HepG2 (cell line): ENCODE results near the gene WNT3. TPM values are rescaled to one million over a fixed set of nuclear protein-coding genes. Genes with fewer than 3 reads are reported as not detected.
A peak's percentile ranks its signal among the peaks of the same experiment; 100 is the strongest.

Experiments used
- ATF7 ChIP-seq, 2 experiments: fragments of 450-650 bp in 1 of 2; sonication (generic) in 1 of 2; formaldehyde crosslinking in 1 of 2; IDR thresholded peaks; 2 replicates each; pipeline versions ENCODE4 v1.4.0 to v1.6.1; 2016 to 2020; ENCODE audit warnings: antibody characterized with exemption in 1 of 2, mild to moderate bottlenecking in 1 of 2, missing genetic modification reagents in 1 of 2
- CSRNP1 ChIP-seq: sonication (generic); formaldehyde crosslinking; IDR thresholded peaks from 2 replicates; pipeline ENCODE4 v1.8.1; 2023; ENCODE audit warnings: mild to moderate bottlenecking, missing genetic modification reagents
- FOXC1 ChIP-seq: sonication (generic); formaldehyde crosslinking; IDR thresholded peaks from 2 replicates; pipeline ENCODE4 v1.8.0; 2022; ENCODE audit warnings: mild to moderate bottlenecking, missing genetic modification reagents, borderline replicate concordance
- HNF4A ChIP-seq: sonication (generic); formaldehyde crosslinking; IDR thresholded peaks from 2 replicates; pipeline ENCODE4 v1.4.0; 2020; ENCODE audit warnings: missing genetic modification reagents
- KDM4B ChIP-seq: sonication (generic); formaldehyde crosslinking; IDR thresholded peaks from 2 replicates; pipeline ENCODE4 v1.4.0; 2020; ENCODE audit warnings: missing genetic modification reagents
- KLF15 ChIP-seq: sonication (generic); formaldehyde crosslinking; IDR thresholded peaks from 2 replicates; pipeline ENCODE4 v1.8.1; 2023; ENCODE audit warnings: borderline replicate concordance, mild to moderate bottlenecking, inconsistent platforms, missing genetic modification reagents, mixed read lengths
- MIER2 ChIP-seq: IDR thresholded peaks from 2 replicates; pipeline ENCODE4 v1.6.1; 2016; ENCODE audit warnings: missing biosample characterization, missing genetic modification reagents
- PAF1 ChIP-seq: IDR thresholded peaks from 2 replicates; pipeline ENCODE4 v1.6.1; 2016; ENCODE audit warnings: missing genetic modification reagents, missing compliant biosample characterization
- RXRB ChIP-seq: IDR thresholded peaks from 2 replicates; pipeline ENCODE4 v1.6.1; 2016; ENCODE audit warnings: borderline replicate concordance, missing genetic modification reagents, missing compliant biosample characterization
- SKIL ChIP-seq: sonication (generic); formaldehyde crosslinking; IDR thresholded peaks from 2 replicates; pipeline ENCODE4 v1.8.0; 2022; ENCODE audit warnings: missing genetic modification reagents, mild to moderate bottlenecking, moderate library complexity, borderline replicate concordance
- TBP ChIP-seq: sonication (generic); formaldehyde crosslinking; IDR thresholded peaks from 2 replicates; pipeline ENCODE4 v1.5.0; 2020; ENCODE audit warnings: missing genetic modification reagents
- THAP11 ChIP-seq: IDR thresholded peaks from 2 replicates; pipeline ENCODE4 v1.6.1; 2016; ENCODE audit warnings: missing biosample characterization, missing genetic modification reagents
- ZBTB26 ChIP-seq: IDR thresholded peaks from 2 replicates; pipeline ENCODE4 v1.6.1; 2016; ENCODE audit warnings: missing compliant biosample characterization, missing genetic modification reagents, borderline replicate concordance
- ZBTB3 ChIP-seq: sonication (generic); formaldehyde crosslinking; IDR thresholded peaks from 2 replicates; pipeline ENCODE4 v1.4.0; 2020; ENCODE audit warnings: low read depth, mild to moderate bottlenecking, moderate library complexity, missing genetic modification reagents, borderline replicate concordance
- ZBTB43 ChIP-seq: sonication (generic); formaldehyde crosslinking; conservative IDR thresholded peaks from 2 replicates; pipeline ENCODE4 v1.4.0; 2020; ENCODE audit warnings: missing genetic modification reagents
- ZKSCAN1 ChIP-seq: fragments of 150-350 bp; IDR thresholded peaks from 2 replicates; pipeline ENCODE4 v1.6.1; 2014; ENCODE audit warnings: low read length
- ZKSCAN5 ChIP-seq: sonication (generic); formaldehyde crosslinking; IDR thresholded peaks from 2 replicates; pipeline ENCODE4 v1.5.1; 2020; ENCODE audit warnings: mild to moderate bottlenecking, missing genetic modification reagents
- ZKSCAN8 ChIP-seq: IDR thresholded peaks from 2 replicates; pipeline ENCODE4 v1.6.1; 2016; ENCODE audit warnings: borderline replicate concordance, missing genetic modification reagents, missing compliant biosample characterization
- ZNF34 ChIP-seq: sonication (generic); formaldehyde crosslinking; IDR thresholded peaks from 2 replicates; pipeline ENCODE4 v1.4.0; 2020; ENCODE audit warnings: mild to moderate bottlenecking, missing genetic modification reagents, borderline replicate concordance
- ZNF563 ChIP-seq: sonication (generic); formaldehyde crosslinking; IDR thresholded peaks from 2 replicates; pipeline ENCODE4 v1.8.0; 2022; ENCODE audit warnings: mild to moderate bottlenecking, moderate library complexity, missing genetic modification reagents
- ZNF619 ChIP-seq: sonication (generic); formaldehyde crosslinking; IDR thresholded peaks from 2 replicates; pipeline ENCODE4 v1.4.0; 2020; ENCODE audit warnings: mild to moderate bottlenecking, missing genetic modification reagents
- ZNF644 ChIP-seq: IDR thresholded peaks from 2 replicates; pipeline ENCODE4 v1.6.1; 2016; ENCODE audit warnings: low read depth
- ZNF777 ChIP-seq: sonication (generic); formaldehyde crosslinking; IDR thresholded peaks from 2 replicates; pipeline ENCODE4 v1.4.0; 2020; ENCODE audit warnings: missing genetic modification reagents
- ZNF841 ChIP-seq: sonication (generic); formaldehyde crosslinking; IDR thresholded peaks from 2 replicates; pipeline ENCODE4 v1.8.1; 2023; ENCODE audit warnings: missing genetic modification reagents, borderline replicate concordance
- polyA plus RNA-seq, 8 experiments: library from polyadenylated mRNA; depleted of rRNA in 3 of 8; stranded (reverse) in 7 of 8; unstranded in 1 of 8; fragments of >200 nt; fragmentation: Illumina TruSeq in 4 of 8; extraction: Trizol in 4 of 8; gene quantifications; 2 replicates each; pipeline versions ENCODE4 v1.2.1 to v1.2.3, GENCODE V29; 2011 to 2016; ENCODE audit warnings: low read depth in 4 of 8, missing spikeins in 1 of 8, mixed read lengths in 1 of 8; ENCODE audit not compliant: insufficient read depth in 1 of 8
- total RNA-seq, 5 experiments: library from RNA; depleted of rRNA; stranded (reverse); fragments of >200 nt; fragmentation: Illumina TruSeq; extraction: Trizol; gene quantifications; 2 replicates each; pipeline ENCODE4 v1.2.3, GENCODE V29; 2016; ENCODE audit warnings: low read depth in 1 of 5

The WNT3 gene
- total and polyA plus RNA-seq, 2 of the 13 experiments (the other 11 are each of a cell fraction or from before 2014, with no cell fraction given): 8.5 to 10.3 TPM

- no peak for TF ChIP-seq ZBTB26 (CRISPR knock-in tag)
- no peak for TF ChIP-seq KLF15 (CRISPR knock-in tag)
- TF ChIP-seq ZKSCAN5: no peak
- no peak for TF ChIP-seq TBP
- no peak for TF ChIP-seq ZKSCAN8 (CRISPR knock-in tag)
- TF ChIP-seq ATF7 (IDR thresholded peaks at IDR 0.05): no peak
- TF ChIP-seq ATF7 (CRISPR knock-in tag; IDR thresholded peaks at IDR 0.05): no peak
- TF ChIP-seq ZNF563 (CRISPR knock-in tag): peak; percentile 61; the same call in 1 of the 2 replicates
- TF ChIP-seq CSRNP1 (CRISPR knock-in tag): no peak
- TF ChIP-seq ZNF619 (CRISPR knock-in tag): no peak
- no peak for TF ChIP-seq ZBTB3
- 0 out of 2 replicates have a peak, but pooled peaks have one; percentile 12 for TF ChIP-seq FOXC1 (CRISPR knock-in tag)
- TF ChIP-seq MIER2 (CRISPR knock-in tag): no peak
- TF ChIP-seq ZNF34 (CRISPR knock-in tag): no peak
- TF ChIP-seq RXRB (CRISPR knock-in tag): no peak
- peak; percentile 44; the same call in 1 of the 2 replicates for TF ChIP-seq ZNF644 (CRISPR knock-in tag)
- no peak for TF ChIP-seq ZBTB43
- no peak for TF ChIP-seq PAF1 (CRISPR knock-in tag)
- no peak for TF ChIP-seq KDM4B
- TF ChIP-seq ZNF841 (CRISPR knock-in tag): no peak
- no peak for TF ChIP-seq ZKSCAN1
- TF ChIP-seq HNF4A (CRISPR knock-in tag): peak; percentile 62
- no peak for TF ChIP-seq THAP11
- TF ChIP-seq SKIL (CRISPR knock-in tag): 0 out of 2 replicates have a peak, but pooled peaks have one; percentile 26
- TF ChIP-seq ZNF777 (CRISPR knock-in tag): no peak
These were observed 45.8 kb downstream of the WNT3 start (continued) for GRCh38 chr17:46772475-46773220.
